ENCODE measurements around the gene B9D2. TPM values are rescaled to one million over a fixed set of nuclear protein-coding genes. Genes with fewer than 3 reads are reported as not detected.

The B9D2 gene
- polyA plus RNA-seq, 1 of the 3 experiments (the other 2 are of a cell fraction) = 13.3 TPM

DNA sequence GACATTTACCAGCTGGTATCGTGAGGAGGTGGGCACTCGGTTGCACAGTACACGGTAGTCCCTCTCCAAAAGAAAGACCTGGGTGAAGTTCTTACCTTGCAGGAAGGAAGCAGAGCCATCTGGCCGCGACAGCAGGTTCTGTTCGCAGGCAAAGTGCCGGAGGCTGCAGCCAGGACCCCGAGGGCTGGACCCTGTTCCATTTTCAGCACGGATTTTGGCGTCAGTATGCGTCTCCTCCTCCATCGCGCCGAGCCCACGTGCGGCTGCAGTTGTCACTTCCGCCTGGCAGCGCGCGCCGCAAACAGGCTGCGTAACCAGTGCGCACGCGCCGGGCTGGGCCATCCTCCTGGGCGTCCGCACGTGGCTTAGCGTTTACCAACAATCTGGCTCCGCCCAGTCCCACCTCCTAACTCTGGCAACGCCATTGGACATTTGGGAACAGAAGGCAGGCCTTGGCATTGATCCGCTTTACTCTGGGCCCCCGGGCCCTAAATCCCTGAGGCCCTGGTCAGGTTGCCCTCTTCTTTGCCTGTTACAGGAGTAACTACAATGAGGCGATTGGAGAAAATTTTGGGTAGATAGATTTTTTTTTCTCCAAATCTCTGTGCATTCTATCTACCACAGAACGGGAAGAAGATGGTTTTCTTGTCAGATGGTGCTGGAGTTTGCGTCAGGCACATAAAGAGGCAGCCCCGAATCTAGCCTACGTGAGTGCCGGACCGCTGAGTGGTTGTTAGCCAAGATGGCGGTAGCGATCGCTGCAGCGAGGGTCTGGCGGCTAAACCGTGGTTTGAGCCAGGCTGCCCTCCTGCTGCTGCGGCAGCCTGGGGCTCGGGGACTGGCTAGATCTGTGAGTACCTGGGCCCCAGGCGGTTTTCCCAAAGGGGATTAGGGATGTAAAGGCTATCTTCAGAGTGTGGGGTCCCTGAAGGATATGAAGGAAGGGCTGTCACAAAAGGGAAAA, 33.4 kb upstream of the B9D2 start, which contains the start of the genes BCKDHA and EXOSC5 (continued):
- TF ChIP-seq FOSL2 (IDR thresholded peaks at IDR 0.05; ENCODE audit: borderline replicate concordance, low read depth) (no peak), MXI1 (IDR thresholded peaks at IDR 0.05; ENCODE audit: low read depth, low read length) (peak; percentile 100), SIN3A (IDR thresholded peaks at IDR 0.05; ENCODE audit: borderline replicate concordance, low read depth, low read length) (peak; percentile 99), RAD21 (IDR thresholded peaks at IDR 0.05; ENCODE audit: low read length) (no peak), FOXM1 (IDR thresholded peaks at IDR 0.05; ENCODE audit: low read depth) (no peak), YY1 (IDR thresholded peaks at IDR 0.05; ENCODE audit: low read depth) (peak; percentile 93), RFX5 (IDR thresholded peaks at IDR 0.05; ENCODE audit: low read length) (no peak), RXRA (IDR thresholded peaks at IDR 0.05; ENCODE audit: borderline replicate concordance, low read depth) (no peak), TAF1 (IDR thresholded peaks at IDR 0.05; ENCODE audit: borderline replicate concordance, low read depth, low read length) (peak; percentile 83)
- TF ChIP-seq, protein P1, sequence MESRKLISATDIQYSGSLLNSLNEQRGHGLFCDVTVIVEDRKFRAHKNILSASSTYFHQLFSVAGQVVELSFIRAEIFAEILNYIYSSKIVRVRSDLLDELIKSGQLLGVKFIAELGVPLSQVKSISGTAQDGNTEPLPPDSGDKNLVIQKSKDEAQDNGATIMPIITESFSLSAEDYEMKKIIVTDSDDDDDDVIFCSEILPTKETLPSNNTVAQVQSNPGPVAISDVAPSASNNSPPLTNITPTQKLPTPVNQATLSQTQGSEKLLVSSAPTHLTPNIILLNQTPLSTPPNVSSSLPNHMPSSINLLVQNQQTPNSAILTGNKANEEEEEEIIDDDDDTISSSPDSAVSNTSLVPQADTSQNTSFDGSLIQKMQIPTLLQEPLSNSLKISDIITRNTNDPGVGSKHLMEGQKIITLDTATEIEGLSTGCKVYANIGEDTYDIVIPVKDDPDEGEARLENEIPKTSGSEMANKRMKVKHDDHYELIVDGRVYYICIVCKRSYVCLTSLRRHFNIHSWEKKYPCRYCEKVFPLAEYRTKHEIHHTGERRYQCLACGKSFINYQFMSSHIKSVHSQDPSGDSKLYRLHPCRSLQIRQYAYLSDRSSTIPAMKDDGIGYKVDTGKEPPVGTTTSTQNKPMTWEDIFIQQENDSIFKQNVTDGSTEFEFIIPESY (IDR thresholded peaks at IDR 0.05; ENCODE audit: borderline replicate concordance, low read depth) = no peak

DNA sequence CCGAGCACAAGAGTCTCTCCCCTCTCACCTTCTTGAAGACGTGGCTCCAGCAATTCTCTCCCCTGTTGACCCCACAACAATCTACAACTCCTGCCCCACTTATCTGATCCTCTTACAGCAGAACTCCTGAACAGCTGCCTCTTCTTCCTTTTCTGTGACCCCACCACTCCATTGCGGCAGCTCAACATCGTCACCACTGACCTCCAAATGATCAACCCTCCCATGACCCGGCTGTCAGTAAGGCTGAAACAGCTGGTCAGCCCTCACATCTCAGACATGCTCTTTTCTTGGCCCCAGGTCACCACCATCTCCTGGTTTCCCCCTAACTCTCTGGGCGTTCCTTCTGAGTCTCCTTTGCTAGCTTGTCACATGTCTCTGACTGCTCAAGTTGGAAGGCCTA, 31.4 kb upstream of the B9D2 start:
- DNase-seq = no peak
- no peak overlapping the region for H3K4me3 ChIP-seq (ENCODE audit: low read depth in 2 of 2, low read length in 1 of 2)
- CTCF ChIA-PET = no interaction called here
- WGBS (ENCODE audit: low lambda C conversion rate) = 79% methylated on average over 6 of the region's 6 CpGs
- peaks cover 5 to 14% of the 10 kb centered on the region in 2 experiments; a peak in 2 of 4 replicates for H3K4me1 ChIP-seq (ENCODE audit: control insufficient read depth in 1 of 2, insufficient read depth in 2 of 2, low read depth in 1 of 2, low read length in 1 of 2)
- no peaks in the 10 kb centered on the region for H4K20me1 ChIP-seq (ENCODE audit: insufficient read depth)
- POLR2A ChIA-PET = no interaction called here
- H3K36me3 ChIP-seq (replicated peaks in 1 of 2; ENCODE audit: control insufficient read depth in 1 of 2, insufficient read depth in 2 of 2, low read length in 1 of 2) = peaks cover 2 to 17% of the 10 kb centered on the region in 2 experiments
- H3K9me2 ChIP-seq = no peaks in the 10 kb centered on the region
- TF ChIP-seq MEF2A (IDR thresholded peaks at IDR 0.05; ENCODE audit: borderline replicate concordance, low read depth) (no peak), POLR2AphosphoS5 (IDR thresholded peaks at IDR 0.05; ENCODE audit: low read depth, low read length) (no peak), ELF1 (IDR thresholded peaks at IDR 0.05) (no peak), TEAD4 (IDR thresholded peaks at IDR 0.05; ENCODE audit: borderline replicate concordance, insufficient read depth) (no peak), GABPA (IDR thresholded peaks at IDR 0.05; ENCODE audit: low read depth) (no peak), EP300 (IDR thresholded peaks at IDR 0.05; ENCODE audit: borderline replicate concordance in 1 of 2, low read depth in 1 of 2, low read length in 1 of 2) (no peak), MXI1 (IDR thresholded peaks at IDR 0.05; ENCODE audit: low read depth, low read length) (no peak), NFIC (IDR thresholded peaks at IDR 0.05; ENCODE audit: borderline replicate concordance) (no peak), SMC3 (IDR thresholded peaks at IDR 0.05; ENCODE audit: low read depth, low read length) (no peak), RCOR1 (IDR thresholded peaks at IDR 0.05; ENCODE audit: low read length) (no peak), EZH2phosphoT487 (IDR thresholded peaks at IDR 0.05; ENCODE audit: borderline replicate concordance, low read depth) (no peak)
- TF ChIP-seq, protein P2, sequence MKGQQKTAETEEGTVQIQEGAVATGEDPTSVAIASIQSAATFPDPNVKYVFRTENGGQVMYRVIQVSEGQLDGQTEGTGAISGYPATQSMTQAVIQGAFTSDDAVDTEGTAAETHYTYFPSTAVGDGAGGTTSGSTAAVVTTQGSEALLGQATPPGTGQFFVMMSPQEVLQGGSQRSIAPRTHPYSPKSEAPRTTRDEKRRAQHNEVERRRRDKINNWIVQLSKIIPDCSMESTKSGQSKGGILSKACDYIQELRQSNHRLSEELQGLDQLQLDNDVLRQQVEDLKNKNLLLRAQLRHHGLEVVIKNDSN (IDR thresholded peaks at IDR 0.05; ENCODE audit: borderline replicate concordance, low read depth) = no peak
- H3K27me3 ChIP-seq (ENCODE audit: insufficient read depth) = no peaks in the 10 kb centered on the region
- H2AFZ ChIP-seq (ENCODE audit: low read depth) = no peak overlapping the region
- peak overlapping the region; percentile 99; the same call in 1 of the 2 replicates for H3K4me2 ChIP-seq
- peaks cover 48% of the 10 kb centered on the region for H3K79me2 ChIP-seq (ENCODE audit: insufficient read depth)
- H3F3A ChIP-seq (replicated peaks; ENCODE audit: insufficient read depth) = no peaks in the 10 kb centered on the region
- no peak overlapping the region for H3K9ac ChIP-seq
- no peaks in the 10 kb centered on the region for H3K9me3 ChIP-seq
- no peak overlapping the region for H3K27ac ChIP-seq (ENCODE audit: low read depth in 2 of 2, low read length in 1 of 2)

Measured in SK-N-SH (cell line).